ENCODE measurements around the gene HSPG2.
"Not testable (repeated sequence)": the region's sequence is repeated elsewhere in the genome, so short reads cannot be mapped to it uniquely, and the experiment has no call there.

DNA sequence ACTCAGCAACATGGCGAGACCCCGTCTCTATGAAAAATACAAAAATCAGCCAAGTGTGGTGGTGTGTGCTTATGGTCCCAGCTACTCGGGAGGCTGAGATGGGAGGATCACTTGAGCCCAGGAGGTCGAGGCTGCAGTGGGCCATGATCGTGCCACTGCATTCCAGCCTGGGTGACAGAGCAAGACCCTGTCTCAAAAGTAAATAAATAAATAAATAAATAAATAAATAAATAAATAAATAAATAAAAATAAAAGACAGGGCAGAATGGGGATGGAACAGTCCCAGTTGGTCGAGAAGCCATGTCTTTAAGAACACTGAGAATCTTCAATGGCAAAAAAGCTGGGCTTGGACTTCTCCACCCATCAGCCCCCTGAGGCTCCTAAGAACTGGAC, 19.9 kb downstream of the HSPG2 start:
- TF ChIP-seq, protein P1, sequence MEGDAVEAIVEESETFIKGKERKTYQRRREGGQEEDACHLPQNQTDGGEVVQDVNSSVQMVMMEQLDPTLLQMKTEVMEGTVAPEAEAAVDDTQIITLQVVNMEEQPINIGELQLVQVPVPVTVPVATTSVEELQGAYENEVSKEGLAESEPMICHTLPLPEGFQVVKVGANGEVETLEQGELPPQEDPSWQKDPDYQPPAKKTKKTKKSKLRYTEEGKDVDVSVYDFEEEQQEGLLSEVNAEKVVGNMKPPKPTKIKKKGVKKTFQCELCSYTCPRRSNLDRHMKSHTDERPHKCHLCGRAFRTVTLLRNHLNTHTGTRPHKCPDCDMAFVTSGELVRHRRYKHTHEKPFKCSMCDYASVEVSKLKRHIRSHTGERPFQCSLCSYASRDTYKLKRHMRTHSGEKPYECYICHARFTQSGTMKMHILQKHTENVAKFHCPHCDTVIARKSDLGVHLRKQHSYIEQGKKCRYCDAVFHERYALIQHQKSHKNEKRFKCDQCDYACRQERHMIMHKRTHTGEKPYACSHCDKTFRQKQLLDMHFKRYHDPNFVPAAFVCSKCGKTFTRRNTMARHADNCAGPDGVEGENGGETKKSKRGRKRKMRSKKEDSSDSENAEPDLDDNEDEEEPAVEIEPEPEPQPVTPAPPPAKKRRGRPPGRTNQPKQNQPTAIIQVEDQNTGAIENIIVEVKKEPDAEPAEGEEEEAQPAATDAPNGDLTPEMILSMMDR (IDR thresholded peaks at IDR 0.05; ENCODE audit: insufficient read depth, low read length, poor library complexity, severe bottlenecking) = not testable (repeated sequence)
- not testable (repeated sequence) for TF ChIP-seq EZH2phosphoT487 (conservative IDR thresholded peaks at IDR 0.05; ENCODE audit: low read length)

Measured in SU-DHL-6 (cell line).